Astrocyte (in vitro differentiated cells and primary cell): ENCODE data around the gene SESN3. TPM values are rescaled to one million over a fixed set of nuclear protein-coding genes. Genes with fewer than 3 reads are reported as not detected.

Experiments used
- DNase-seq: peaks from one replicate; pipeline ENCODE4 v3.0.0-alpha.2; 2010; ENCODE audit warnings: low read depth
- FAIRE-seq: peaks from 2 replicates; lab custom pipeline; 2011; peaks lifted over from hg19 to GRCh38; lab: Jason Lieb, UNC
- H2AFZ ChIP-seq: 2 replicates; pipeline ENCODE4 v1.6.0; 2012; ENCODE audit warnings: low read depth, low read length, inconsistent platforms
- H3K27ac ChIP-seq: 2 replicates; pipeline ENCODE4 v1.5.1; 2011; ENCODE audit warnings: low read depth, low read length, inconsistent platforms
- H3K27me3 ChIP-seq: 2 replicates; pipeline ENCODE4 v1.6.0; 2011; ENCODE audit warnings: low read length, inconsistent platforms; ENCODE audit not compliant: insufficient read depth
- H3K36me3 ChIP-seq: 2 replicates; pipeline ENCODE4 v1.5.1; 2011; ENCODE audit warnings: low read length, inconsistent platforms; ENCODE audit not compliant: insufficient read depth
- H3K4me1 ChIP-seq: 2 replicates; pipeline ENCODE4 v1.5.1; 2011; ENCODE audit warnings: low read length, inconsistent platforms; ENCODE audit not compliant: insufficient read depth
- H3K4me2 ChIP-seq: 2 replicates; pipeline ENCODE4 v1.6.0; 2012; ENCODE audit warnings: low read length, inconsistent platforms
- H3K4me3 ChIP-seq: 2 replicates; pipeline ENCODE4 v1.5.1; 2011; ENCODE audit warnings: low read depth, mild to moderate bottlenecking, low read length, inconsistent platforms; ENCODE audit not compliant: insufficient read depth
- H3K79me2 ChIP-seq: 2 replicates; pipeline ENCODE4 v1.6.0; 2012; ENCODE audit warnings: mild to moderate bottlenecking, low read length, inconsistent platforms; ENCODE audit not compliant: insufficient read depth
- H3K9ac ChIP-seq: 2 replicates; pipeline ENCODE4 v1.6.0; 2012; ENCODE audit warnings: mild to moderate bottlenecking, low read length, inconsistent platforms
- H3K9me3 ChIP-seq: 2 replicates; pipeline ENCODE4 v1.5.1; 2012; ENCODE audit warnings: low read depth, mild to moderate bottlenecking, low read length, inconsistent platforms; ENCODE audit not compliant: insufficient read depth
- H4K20me1 ChIP-seq: 2 replicates; pipeline ENCODE4 v1.6.0; 2012; ENCODE audit warnings: low read length, inconsistent platforms; ENCODE audit not compliant: insufficient read depth
- H3K27ac Mint-ChIP-seq: one replicate; pipeline ENCODE4 v1.8.0; 2021; ENCODE audit warnings: mild to moderate bottlenecking, mixed read lengths; ENCODE audit not compliant: unreplicated experiment
- H3K27me3 Mint-ChIP-seq: one replicate; pipeline ENCODE4 v1.8.0; 2021; ENCODE audit warnings: low read depth, mixed read lengths; ENCODE audit not compliant: unreplicated experiment
- H3K36me3 Mint-ChIP-seq: one replicate; pipeline ENCODE4 v1.8.0; 2021; ENCODE audit warnings: low read depth, mixed read lengths; ENCODE audit not compliant: unreplicated experiment
- H3K4me1 Mint-ChIP-seq: one replicate; pipeline ENCODE4 v1.8.0; 2021; ENCODE audit warnings: low read depth, mixed read lengths; ENCODE audit not compliant: unreplicated experiment
- H3K4me3 Mint-ChIP-seq: one replicate; pipeline ENCODE4 v1.8.0; 2021; ENCODE audit warnings: mild to moderate bottlenecking, moderate library complexity, mixed read lengths; ENCODE audit not compliant: unreplicated experiment
- H3K9me3 Mint-ChIP-seq: one replicate; pipeline ENCODE4 v1.8.0; 2021; ENCODE audit warnings: mild to moderate bottlenecking, mixed read lengths; ENCODE audit not compliant: unreplicated experiment
- CTCF ChIP-seq: IDR thresholded peaks from 2 replicates; pipeline ENCODE4 v1.5.1; 2011; ENCODE audit warnings: low read depth, mild to moderate bottlenecking, inconsistent platforms, low read length, moderate library complexity; ENCODE audit not compliant: insufficient read depth
- EZH2 ChIP-seq: IDR thresholded peaks from 2 replicates; pipeline ENCODE4 v1.6.1; 2012; ENCODE audit warnings: mild to moderate bottlenecking, low read length, inconsistent platforms; ENCODE audit not compliant: insufficient read depth
- total RNA-seq: library from RNA; stranded (reverse); gene quantifications from 2 replicates; pipeline ENCODE4 v1.2.1, GENCODE V29; 2021

The SESN3 gene
- total RNA-seq, 1 donor from 2014 or later, result 98.1 TPM

DNA sequence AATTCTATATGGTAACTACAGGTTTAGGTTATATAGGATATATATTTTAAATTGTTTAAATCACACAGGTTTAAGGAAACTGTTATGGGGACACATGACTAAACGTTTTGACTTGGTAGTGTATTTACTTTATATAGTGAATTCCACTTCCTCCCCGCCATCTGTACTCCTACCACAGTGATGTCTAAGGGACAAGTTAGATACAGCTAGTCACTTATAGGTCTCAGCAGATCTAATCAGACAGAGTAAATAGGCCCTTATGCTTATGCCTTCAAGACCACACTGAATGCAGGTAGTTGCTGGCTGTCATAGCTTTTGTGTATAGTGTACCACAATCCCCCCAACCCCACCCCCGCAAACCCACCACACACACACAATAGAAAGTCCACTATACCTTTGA is 8.2 kb downstream of the SESN3 start:
- H3K4me1 Mint-ChIP-seq, result peaks cover 11% of the 10 kb centered on the region
- H3K27ac Mint-ChIP-seq, result no peak overlapping the region
- Histone ChIP-seq H3K9ac (no peak overlapping the region), H3K27me3 (no peaks in the 10 kb centered on the region), H3K27ac (no peak overlapping the region), H3K79me2 (peaks cover 48% of the 10 kb centered on the region), H3K4me2 (no peak overlapping the region), H4K20me1 (peaks cover 6% of the 10 kb centered on the region), H3K36me3 (no peaks in the 10 kb centered on the region), H3K4me1 (no peaks in the 10 kb centered on the region), H2AFZ (no peak overlapping the region), H3K9me3 (no peaks in the 10 kb centered on the region), H3K4me3 (no peak overlapping the region)
- H3K4me3 Mint-ChIP-seq, result no peak overlapping the region
- TF ChIP-seq EZH2 (no peak), CTCF (no peak)
- no peaks in the 10 kb centered on the region for H3K9me3 Mint-ChIP-seq
- FAIRE-seq (no peak), DNase-seq (no peak)
- no peaks in the 10 kb centered on the region for H3K27me3 Mint-ChIP-seq
- no peaks in the 10 kb centered on the region for H3K36me3 Mint-ChIP-seq

GRCh38 chr11:95219599-95219998 is 11.4 kb downstream of the SESN3 start:
- no peak overlapping the region for H3K27ac Mint-ChIP-seq
- Histone ChIP-seq H3K36me3 (no peaks in the 10 kb centered on the region), H3K27ac (no peak overlapping the region), H3K27me3 (no peaks in the 10 kb centered on the region), H4K20me1 (peaks cover 6% of the 10 kb centered on the region), H3K4me3 (no peak overlapping the region), H3K9ac (no peak overlapping the region), H2AFZ (no peak overlapping the region), H3K4me2 (no peak overlapping the region), H3K9me3 (no peaks in the 10 kb centered on the region), H3K4me1 (no peaks in the 10 kb centered on the region), H3K79me2 (peaks cover 22% of the 10 kb centered on the region)
- no peaks in the 10 kb centered on the region for H3K9me3 Mint-ChIP-seq
- TF ChIP-seq EZH2 (no peak), CTCF (no peak)
- no peak overlapping the region for H3K4me3 Mint-ChIP-seq
- no peaks in the 10 kb centered on the region for H3K27me3 Mint-ChIP-seq
- H3K36me3 Mint-ChIP-seq, result no peaks in the 10 kb centered on the region
- DNase-seq (no peak), FAIRE-seq (no peak)
- H3K4me1 Mint-ChIP-seq, result peaks cover 2% of the 10 kb centered on the region

- peaks cover under 1% of the 10 kb centered on the region for H3K4me1 Mint-ChIP-seq
- H3K36me3 ChIP-seq, result no peaks in the 10 kb centered on the region
- H3K27ac Mint-ChIP-seq, result no peak overlapping the region
- no peak overlapping the region for H3K27ac ChIP-seq
- no peak overlapping the region for H3K4me3 Mint-ChIP-seq
- no peaks in the 10 kb centered on the region for H3K27me3 Mint-ChIP-seq
- H3K4me2 ChIP-seq, result no peak overlapping the region
- no peak overlapping the region for H2AFZ ChIP-seq
- H3K27me3 ChIP-seq, result no peaks in the 10 kb centered on the region
- DNase-seq (no peak), FAIRE-seq (no peak)
- no peaks in the 10 kb centered on the region for H3K9me3 Mint-ChIP-seq
- no peak overlapping the region for H3K4me3 ChIP-seq
- peaks cover 10% of the 10 kb centered on the region for H4K20me1 ChIP-seq
- TF ChIP-seq CTCF, result no peak
- no peak for TF ChIP-seq EZH2
- no peaks in the 10 kb centered on the region for H3K4me1 ChIP-seq
- no peaks in the 10 kb centered on the region for H3K9me3 ChIP-seq
- no peak overlapping the region for H3K9ac ChIP-seq
- peaks cover 23% of the 10 kb centered on the region for H3K79me2 ChIP-seq
- no peaks in the 10 kb centered on the region for H3K36me3 Mint-ChIP-seq
Measured at GRCh38 chr11:95218149-95218548, 12.9 kb downstream of the SESN3 start.
